H1 (cell line): ENCODE measurements around the gene SH2B3. TPM values are rescaled to one million over a fixed set of nuclear protein-coding genes. Genes with fewer than 3 reads are reported as not detected.

Source experiments
- CTCF ChIA-PET: fragments of 300-600 bp; sonication (Branson Sonifier 250); formaldehyde crosslinking; loops from one replicate; lab custom pipeline; 2021; ENCODE audit not compliant: partially characterized antibody; lab: Charles Lee
- POLR2A ChIA-PET: fragments of 300-600 bp; sonication (Branson Sonifier 250); formaldehyde crosslinking; loops from one replicate; lab custom pipeline; 2021; ENCODE audit warnings: inconsistent platforms; ENCODE audit not compliant: partially characterized antibody; lab: Charles Lee
- DNase-seq, 2 experiments: peaks; one replicate each; pipeline versions ENCODE4 v3.0.0 to v3.0.0-alpha.2; 2010 to 2022; ENCODE audit warnings: low spot score in 2 of 2, low read depth in 1 of 2, mixed read lengths in 1 of 2
- FAIRE-seq: peaks from 2 replicates; lab custom pipeline; 2011; peaks lifted over from hg19 to GRCh38; lab: Jason Lieb, UNC
- H2AFZ ChIP-seq: 2 replicates; pipeline ENCODE4 v1.8.1; 2012; ENCODE audit warnings: low read length, inconsistent platforms
- H2AK5ac ChIP-seq: 2 replicates; pipeline ENCODE4 v1.6.1; 2013; ENCODE audit warnings: low read depth, low read length
- H2BK120ac ChIP-seq: replicated peaks from 2 replicates; pipeline ENCODE3; 2013; ENCODE audit warnings: low read depth, low read length, inconsistent platforms
- H2BK12ac ChIP-seq: 2 replicates; pipeline ENCODE4 v1.6.1; 2013; ENCODE audit warnings: low read depth, low read length
- H2BK15ac ChIP-seq: 2 replicates; pipeline ENCODE4 v1.6.1; 2013; ENCODE audit warnings: low read length
- H2BK20ac ChIP-seq: 2 replicates; pipeline ENCODE4 v1.6.1; 2013; ENCODE audit warnings: low read length
- H2BK5ac ChIP-seq: 2 replicates; pipeline ENCODE4 v1.6.1; 2013; ENCODE audit warnings: low read depth, low read length
- H3K14ac ChIP-seq: 2 replicates; pipeline ENCODE4 v1.6.1; 2013; ENCODE audit warnings: inconsistent platforms; ENCODE audit not compliant: insufficient read length
- H3K18ac ChIP-seq: 2 replicates; pipeline ENCODE4 v1.6.1; 2013; ENCODE audit warnings: low read length; ENCODE audit errors: extremely low read depth
- H3K23ac ChIP-seq: 2 replicates; pipeline ENCODE4 v1.6.1; 2013; ENCODE audit warnings: inconsistent platforms; ENCODE audit not compliant: insufficient read length
- H3K23me2 ChIP-seq: 2 replicates; pipeline ENCODE4 v1.6.1; 2013; ENCODE audit warnings: low read depth, low read length
- H3K27ac ChIP-seq: 2 replicates; pipeline ENCODE4 v1.6.1; 2011; ENCODE audit warnings: low read depth, low read length, inconsistent platforms
- H3K27me3 ChIP-seq, 4 experiments: replicated peaks in 1 of 4; 1 replicate in 1 of 4; 2 replicates in 3 of 4; pipeline versions ENCODE4 v1.6.1 to v1.8.1; 2011 to 2013; ENCODE audit warnings: low read length in 3 of 4, mild to moderate bottlenecking in 3 of 4, inconsistent platforms in 2 of 4, mixed read lengths in 2 of 4, moderate library complexity in 1 of 4; ENCODE audit not compliant: control insufficient read depth in 3 of 4, insufficient read depth in 3 of 4; ENCODE audit errors: extremely low read depth in 1 of 4
- H3K36me3 ChIP-seq, 4 experiments: 2 replicates each; pipeline versions ENCODE4 v1.6.1 to v1.8.1; 2011 to 2013; ENCODE audit warnings: mild to moderate bottlenecking in 4 of 4, low read length in 3 of 4, moderate library complexity in 2 of 4, control low read depth in 1 of 4, inconsistent platforms in 1 of 4; ENCODE audit not compliant: insufficient read depth in 4 of 4, control insufficient read depth in 2 of 4
- H3K4ac ChIP-seq: replicated peaks from 2 replicates; pipeline ENCODE3; 2013; ENCODE audit warnings: low read length, low read depth, mixed read lengths, inconsistent platforms; ENCODE audit not compliant: insufficient read length
- H3K4me1 ChIP-seq, 4 experiments: replicated peaks in 1 of 4; 1 replicate in 1 of 4; 2 replicates in 3 of 4; pipeline versions ENCODE4 v1.6.1 to v1.8.1; 2011 to 2013; ENCODE audit warnings: low read length in 3 of 4, inconsistent platforms in 2 of 4, mixed read lengths in 1 of 4; ENCODE audit not compliant: insufficient read depth in 4 of 4, control insufficient read depth in 3 of 4
- H3K4me2 ChIP-seq, 2 experiments: 2 replicates each; pipeline versions ENCODE4 v1.6.1 to v1.8.1; 2011 to 2013; ENCODE audit warnings: low read depth in 2 of 2, low read length in 2 of 2, control low read depth in 1 of 2, inconsistent platforms in 1 of 2, mild to moderate bottlenecking in 1 of 2; ENCODE audit not compliant: insufficient read depth in 1 of 2
- H3K4me3 ChIP-seq, 4 experiments: fragments of 200-600, 300-600 bp in 1 of 4; sonication (generic), shearing (Covaris generic), sonication (Bioruptor Twin) in 1 of 4; 2 replicates each; pipeline versions ENCODE4 v1.5.1 to v1.8.1; 2011 to 2016; ENCODE audit warnings: low read length in 4 of 4, low read depth in 3 of 4, control low read depth in 2 of 4, inconsistent platforms in 2 of 4, mild to moderate bottlenecking in 2 of 4, mixed read lengths in 1 of 4, moderate library complexity in 1 of 4; ENCODE audit not compliant: insufficient read depth in 2 of 4; ENCODE audit errors: extremely low read depth in 1 of 4
- H3K56ac ChIP-seq: replicated peaks from 2 replicates; pipeline ENCODE3; 2013; ENCODE audit warnings: low read depth, mild to moderate bottlenecking, mixed read lengths, low read length, inconsistent platforms; ENCODE audit not compliant: insufficient read length
- H3K79me1 ChIP-seq: 2 replicates; pipeline ENCODE4 v1.6.1; 2013; ENCODE audit warnings: low read depth, low read length, control low read depth
- H3K79me2 ChIP-seq, 2 experiments: 2 replicates each; pipeline versions ENCODE4 v1.6.1 to v1.8.1; 2012 to 2013; ENCODE audit warnings: low read length in 2 of 2, mild to moderate bottlenecking in 2 of 2, inconsistent platforms in 1 of 2; ENCODE audit not compliant: insufficient read depth in 2 of 2, control insufficient read depth in 1 of 2
- H3K9ac ChIP-seq, 4 experiments: replicated peaks in 1 of 4; 1 replicate in 1 of 4; 2 replicates in 3 of 4; pipeline versions ENCODE4 v1.6.1 to v1.8.1; 2011 to 2013; ENCODE audit warnings: low read depth in 3 of 4, low read length in 3 of 4, control low read depth in 2 of 4, mild to moderate bottlenecking in 2 of 4, moderate library complexity in 2 of 4, inconsistent platforms in 1 of 4; ENCODE audit errors: extremely low read depth in 1 of 4
- H3K9me3 ChIP-seq, 2 experiments: 2 replicates each; pipeline versions ENCODE4 v1.6.1 to v1.8.1; 2012 to 2013; ENCODE audit warnings: mild to moderate bottlenecking in 2 of 2, moderate library complexity in 2 of 2, control low read depth in 1 of 2, inconsistent platforms in 1 of 2, low read depth in 1 of 2, low read length in 1 of 2, mixed read lengths in 1 of 2; ENCODE audit not compliant: insufficient read depth in 2 of 2
- H4K20me1 ChIP-seq, 2 experiments: replicated peaks in 1 of 2; 2 replicates each; pipeline versions ENCODE3 to v1.8.1; 2011 to 2013; ENCODE audit warnings: inconsistent platforms in 2 of 2, low read length in 2 of 2, mild to moderate bottlenecking in 1 of 2; ENCODE audit not compliant: insufficient read depth in 2 of 2, control insufficient read depth in 1 of 2
- H4K5ac ChIP-seq: 2 replicates; pipeline ENCODE4 v1.6.1; 2013; ENCODE audit warnings: low read length, low read depth, mixed read lengths, inconsistent platforms; ENCODE audit not compliant: insufficient read length
- H4K8ac ChIP-seq: 2 replicates; pipeline ENCODE4 v1.8.0; 2013; ENCODE audit warnings: mild to moderate bottlenecking, moderate library complexity, low read length, inconsistent platforms; ENCODE audit not compliant: insufficient read depth; ENCODE audit errors: extremely low read depth
- H4K91ac ChIP-seq: replicated peaks from 2 replicates; pipeline ENCODE3; 2013; ENCODE audit warnings: low read length, mixed read lengths, inconsistent platforms; ENCODE audit not compliant: insufficient read length
- CHD1 ChIP-seq: IDR thresholded peaks from 2 replicates; pipeline ENCODE4 v1.6.1; 2012; ENCODE audit warnings: low read depth, low read length, improper control_type of control experiment
- POLR2AphosphoS5 ChIP-seq: IDR thresholded peaks from 2 replicates; pipeline ENCODE4 v1.6.1; 2011; ENCODE audit warnings: low read depth, low read length
- WGBS, 2 experiments: shearing (Covaris generic) in 1 of 2; methylation state at CpG; one replicate each; pipeline versions ENCODE4 v1.1.6 to v1.1.7; 2013 to 2015; ENCODE audit warnings: low lambda C conversion rate in 2 of 2, mixed read lengths in 2 of 2, inconsistent platforms in 1 of 2, low coverage in 1 of 2, missing lambda C conversion rate in 1 of 2; ENCODE audit not compliant: insufficient replicate concordance in 2 of 2, insufficient coverage in 1 of 2, insufficient read length in 1 of 2; ENCODE audit errors: extremely low coverage in 1 of 2, missing lambda C conversion rate in 1 of 2; 5-methylcytosine and 5-hydroxymethylcytosine counted together
- polyA plus RNA-seq, 7 experiments: library from polyadenylated mRNA; depleted of rRNA in 3 of 7; stranded (reverse) in 5 of 7; unstranded in 2 of 7; fragments of >200 nt in 5 of 7; fragments of 200-250 nt in 2 of 7; gene quantifications; 1 replicate in 5 of 7; 2 replicates in 1 of 7; 4 replicates in 1 of 7; pipeline versions ENCODE4 v1.2.1 to v1.2.3, GENCODE V29; 2011 to 2013; ENCODE audit warnings: missing spikeins in 2 of 7, mixed read lengths in 2 of 7
- total RNA-seq: library from RNA; stranded (reverse); fragmentation: NEBNext Ultra II Directional; extraction: Animal tissue kit (Norgen Biotek cat#: 25700); gene quantifications from 2 replicates; pipeline ENCODE4 v1.2.1, GENCODE V29; 2021
- TF ChIP-seq, protein P1 (sequence below): IDR thresholded peaks from 2 replicates; pipeline ENCODE4 v1.6.1; 2011; ENCODE audit warnings: low read depth, mild to moderate bottlenecking, low read length; ENCODE audit not compliant: insufficient read depth

SH2B3 gene
- total and polyA plus RNA-seq, 2 of the 8 experiments (the other 6 are each of a cell fraction or from before 2014, with no cell fraction given) = 20.8 to 34.1 TPM

DNA sequence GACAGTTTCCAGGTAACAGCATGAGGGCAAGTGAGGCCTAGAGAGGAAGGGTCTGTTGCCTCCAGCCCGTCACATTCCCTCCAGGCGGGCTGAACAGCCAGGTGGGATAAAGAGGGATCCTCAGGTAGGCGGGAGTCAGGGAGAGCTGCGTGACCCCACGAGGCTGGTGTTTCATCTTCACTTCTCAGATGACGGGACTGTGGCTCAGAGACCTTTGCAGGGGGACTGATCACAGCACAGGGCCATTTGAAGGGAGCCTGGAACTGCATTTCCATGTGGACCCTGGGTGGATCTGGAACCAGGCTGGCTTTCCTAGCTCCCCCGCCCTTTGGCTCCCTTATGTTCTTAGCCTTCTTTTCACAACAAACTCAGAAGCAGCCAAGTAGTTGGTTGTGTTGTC is 37.4 kb downstream of the SH2B3 start:
- no peak overlapping the region for H3K4me3 ChIP-seq
- no peak overlapping the region for H3K14ac ChIP-seq
- H2BK5ac ChIP-seq = no peak overlapping the region
- no peaks in the 10 kb centered on the region for H3K27me3 ChIP-seq
- H3K4me1 ChIP-seq = peaks cover 0 to 23% (median 14%) of the 10 kb centered on the region in 4 experiments; a peak in 6 of 7 replicates
- H4K5ac ChIP-seq = no peak overlapping the region
- POLR2A ChIA-PET = interaction anchor here (4.8 to 5.3 kb wide), 3 partner anchors 9 to 32 kb away, joined by 23 to 29 read pairs (median 26); no protein-coding TSS in a partner anchor
- H4K20me1 ChIP-seq = peaks cover 26 to 30% of the 10 kb centered on the region in 2 experiments
- H3K9ac ChIP-seq = no peak overlapping the region
- no peak overlapping the region for H2BK20ac ChIP-seq
- no peak overlapping the region for H3K23ac ChIP-seq
- no peak overlapping the region for H4K91ac ChIP-seq
- no peak overlapping the region for H3K27ac ChIP-seq
- TF ChIP-seq POLR2AphosphoS5 = 0 out of 2 replicates have a peak, but pooled peaks have one; percentile 40
- TF ChIP-seq CHD1 = no peak
- TF ChIP-seq, protein P1, sequence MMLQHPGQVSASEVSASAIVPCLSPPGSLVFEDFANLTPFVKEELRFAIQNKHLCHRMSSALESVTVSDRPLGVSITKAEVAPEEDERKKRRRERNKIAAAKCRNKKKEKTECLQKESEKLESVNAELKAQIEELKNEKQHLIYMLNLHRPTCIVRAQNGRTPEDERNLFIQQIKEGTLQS = no peak
- no peak overlapping the region for H3K4me2 ChIP-seq
- H3K4ac ChIP-seq = no peak overlapping the region
- 93% methylated on average over 7 of the region's 7 CpGs; no CpG with 5 or more reads in 1 of the 2 experiments for WGBS, 2 experiments
- H3K18ac ChIP-seq = no peak overlapping the region
- no peak overlapping the region for H4K8ac ChIP-seq
- CTCF ChIA-PET = interaction anchor here (1.2 to 31.7 kb wide), 5 partner anchors 8 to 40 kb away, joined by 5 to 838 read pairs (median 80); partner anchors contain the start of gene SH2B3
- no peak overlapping the region for H2BK120ac ChIP-seq
- 0 out of 2 replicates have a peak overlapping the region, but pooled peaks have one; percentile 30 for H2AK5ac ChIP-seq
- DNase-seq (no peak), FAIRE-seq (no peak)
- no peak overlapping the region for H2BK12ac ChIP-seq
- H3K36me3 ChIP-seq = peaks cover 8 to 20% (median 12%) of the 10 kb centered on the region in 4 experiments
- no peaks in the 10 kb centered on the region for H3K23me2 ChIP-seq
- H3K79me1 ChIP-seq = peaks cover 22% of the 10 kb centered on the region
- H3K9me3 ChIP-seq = no peaks in the 10 kb centered on the region
- H3K56ac ChIP-seq = no peak overlapping the region
- no peak overlapping the region for H2AFZ ChIP-seq
- no peak overlapping the region for H2BK15ac ChIP-seq
- H3K79me2 ChIP-seq = peaks cover 0 to 40% of the 10 kb centered on the region in 2 experiments; a peak in 2 of 4 replicates
